WTC11 (cell line): ENCODE data around the gene POMGNT2. TPM values are rescaled to one million over a fixed set of nuclear protein-coding genes. Genes with fewer than 3 reads are reported as not detected.

Source experiments
- ATAC-seq: fragments of 200-7000 bp; cut with Tn5 transposase; 2 replicates; pipeline ENCODE4 v1.10.0; 2021; ENCODE audit warnings: mild to moderate bottlenecking, moderate library complexity
- CTCF ChIA-PET: fragments of 300-600 bp; sonication (Branson Sonifier 250); formaldehyde crosslinking; loops from one replicate; lab custom pipeline; 2021; ENCODE audit warnings: antibody characterized with exemption; lab: Charles Lee
- POLR2A ChIA-PET: fragments of 350-600 bp; sonication (Branson Sonifier 250); formaldehyde crosslinking; loops from one replicate; lab custom pipeline; 2021; ENCODE audit warnings: antibody characterized with exemption; lab: Charles Lee
- DNase-seq: peaks from one replicate; pipeline ENCODE4 v3.0.0; 2021; ENCODE audit warnings: low spot score
- H3K27ac Mint-ChIP-seq: 2 replicates; pipeline ENCODE4 v1.8.0; 2021; ENCODE audit warnings: mixed read lengths
- H3K27me3 Mint-ChIP-seq: 2 replicates; pipeline ENCODE4 v1.8.0; 2021; ENCODE audit warnings: low read depth, mild to moderate bottlenecking, moderate library complexity, mixed read lengths
- H3K36me3 Mint-ChIP-seq: 2 replicates; pipeline ENCODE4 v1.8.0; 2021; ENCODE audit warnings: mixed read lengths
- H3K4me1 Mint-ChIP-seq: 2 replicates; pipeline ENCODE4 v1.8.0; 2022; ENCODE audit warnings: mixed read lengths
- H3K4me3 Mint-ChIP-seq: 2 replicates; pipeline ENCODE4 v1.8.0; 2021; ENCODE audit warnings: mild to moderate bottlenecking, moderate library complexity, mixed read lengths
- H3K9me3 Mint-ChIP-seq: 2 replicates; pipeline ENCODE4 v1.8.0; 2021; ENCODE audit warnings: mixed read lengths
- EMX1 ChIP-seq: fragments of 250-450 bp; sonication (Bioruptor Pico); IDR thresholded peaks from 2 replicates; pipeline ENCODE4 v1.8.0; 2021; ENCODE audit warnings: mild to moderate bottlenecking
- FOXJ3 ChIP-seq: sonication (generic); formaldehyde crosslinking; IDR thresholded peaks from 2 replicates; pipeline ENCODE4 v1.9.0; 2021; ENCODE audit warnings: missing genetic modification reagents, mild to moderate bottlenecking, borderline replicate concordance
- MYBL2 ChIP-seq: sonication (generic); formaldehyde crosslinking; IDR thresholded peaks from 2 replicates; pipeline ENCODE4 v1.8.1; 2023; ENCODE audit warnings: mild to moderate bottlenecking, moderate library complexity, missing genetic modification reagents
- NR1H2 ChIP-seq: sonication (generic); formaldehyde crosslinking; IDR thresholded peaks from 2 replicates; pipeline ENCODE4 v1.9.0; 2021; ENCODE audit warnings: mild to moderate bottlenecking, moderate library complexity, missing genetic modification reagents
- OVOL2 ChIP-seq: fragments of 250-450 bp; sonication (Bioruptor Pico); IDR thresholded peaks from 2 replicates; pipeline ENCODE4 v1.9.0; 2021; ENCODE audit warnings: mild to moderate bottlenecking, borderline replicate concordance
- SOX15 ChIP-seq: fragments of 250-450 bp; sonication (Bioruptor Pico); IDR thresholded peaks from 2 replicates; pipeline ENCODE4 v1.9.0; 2021; ENCODE audit warnings: mild to moderate bottlenecking
- TP53 ChIP-seq: sonication (generic); formaldehyde crosslinking; IDR thresholded peaks from 2 replicates; pipeline ENCODE4 v1.8.1; 2023; ENCODE audit warnings: mild to moderate bottlenecking, missing genetic modification reagents
- ZNF263 ChIP-seq: sonication (generic); formaldehyde crosslinking; IDR thresholded peaks from 2 replicates; pipeline ENCODE4 v1.8.1; 2022; ENCODE audit warnings: low read depth, mild to moderate bottlenecking, moderate library complexity, missing genetic modification reagents
- total RNA-seq: library from RNA; stranded (reverse); gene quantifications from 3 replicates; pipeline ENCODE4 v1.2.3, GENCODE V29; 2021
- TF ChIP-seq, protein P1 (sequence below): sonication (generic); formaldehyde crosslinking; IDR thresholded peaks from 2 replicates; pipeline ENCODE4 v1.8.0; 2023; ENCODE audit warnings: missing genetic modification reagents
- TF ChIP-seq, protein P2 (sequence below): sonication (generic); formaldehyde crosslinking; IDR thresholded peaks from 2 replicates; pipeline ENCODE4 v1.8.0; 2022; ENCODE audit warnings: missing genetic modification reagents
- TF ChIP-seq, protein P3 (sequence below): sonication (generic); formaldehyde crosslinking; IDR thresholded peaks from 2 replicates; pipeline ENCODE4 v1.8.1; 2023; ENCODE audit warnings: mild to moderate bottlenecking, missing genetic modification reagents, moderate library complexity
- TF ChIP-seq, protein P4 (sequence below): sonication (generic); formaldehyde crosslinking; conservative IDR thresholded peaks from 2 replicates; pipeline ENCODE4 v1.8.1; 2023; ENCODE audit warnings: mild to moderate bottlenecking, low read depth, missing genetic modification reagents, moderate library complexity
- TF ChIP-seq, protein P5 (sequence below): fragments of 200-600 bp; IDR thresholded peaks from 2 replicates; pipeline ENCODE4 v1.8.0; 2022; ENCODE audit warnings: antibody characterized with exemption
- TF ChIP-seq, protein P6 (sequence below): fragments of 250-450 bp; sonication (Bioruptor Pico); conservative IDR thresholded peaks from 2 replicates; pipeline ENCODE4 v1.9.0; 2021; ENCODE audit warnings: mild to moderate bottlenecking
- TF ChIP-seq, protein P7 (sequence below): sonication (generic); formaldehyde crosslinking; IDR thresholded peaks from 2 replicates; pipeline ENCODE4 v1.8.0; 2023; ENCODE audit warnings: missing genetic modification reagents, mild to moderate bottlenecking, borderline replicate concordance

The POMGNT2 gene
- total RNA-seq, 1 experiment from 2014 or later, result 12.5 TPM

DNA sequence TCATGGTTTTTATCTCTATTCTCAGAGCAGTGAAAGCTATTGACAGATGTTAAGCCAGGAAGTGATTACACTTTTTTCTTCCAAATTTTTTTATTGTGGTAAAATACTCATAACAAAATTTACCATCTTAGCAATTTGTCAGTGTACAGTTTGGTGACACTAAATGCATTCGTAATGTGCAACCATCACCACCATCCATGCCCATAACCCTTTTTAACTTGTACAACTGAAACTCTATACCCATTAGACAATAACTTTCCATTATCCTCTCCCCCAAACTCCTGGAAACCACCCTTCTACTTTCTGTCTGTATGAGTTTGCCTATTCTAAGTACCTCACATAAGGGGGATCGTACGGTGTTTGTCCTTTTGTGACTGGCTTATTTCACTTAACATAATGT is 15.1 kb upstream of the POMGNT2 start:
- no peak overlapping the region for H3K27ac Mint-ChIP-seq
- peaks cover 11% of the 10 kb centered on the region for H3K9me3 Mint-ChIP-seq
- no peaks in the 10 kb centered on the region for H3K36me3 Mint-ChIP-seq
- ChIA-PET CTCF (no interaction called here), POLR2A (no interaction called here)
- DNase-seq, result no peak
- H3K4me3 Mint-ChIP-seq, result no peak overlapping the region
- TF ChIP-seq NR1H2 (CRISPR knock-in tag) (no peak), MYBL2 (no peak), FOXJ3 (CRISPR knock-in tag) (no peak)
- TF ChIP-seq, protein P1, sequence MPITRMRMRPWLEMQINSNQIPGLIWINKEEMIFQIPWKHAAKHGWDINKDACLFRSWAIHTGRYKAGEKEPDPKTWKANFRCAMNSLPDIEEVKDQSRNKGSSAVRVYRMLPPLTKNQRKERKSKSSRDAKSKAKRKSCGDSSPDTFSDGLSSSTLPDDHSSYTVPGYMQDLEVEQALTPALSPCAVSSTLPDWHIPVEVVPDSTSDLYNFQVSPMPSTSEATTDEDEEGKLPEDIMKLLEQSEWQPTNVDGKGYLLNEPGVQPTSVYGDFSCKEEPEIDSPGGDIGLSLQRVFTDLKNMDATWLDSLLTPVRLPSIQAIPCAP (CRISPR knock-in tag), result no peak
- TF ChIP-seq, protein P2, sequence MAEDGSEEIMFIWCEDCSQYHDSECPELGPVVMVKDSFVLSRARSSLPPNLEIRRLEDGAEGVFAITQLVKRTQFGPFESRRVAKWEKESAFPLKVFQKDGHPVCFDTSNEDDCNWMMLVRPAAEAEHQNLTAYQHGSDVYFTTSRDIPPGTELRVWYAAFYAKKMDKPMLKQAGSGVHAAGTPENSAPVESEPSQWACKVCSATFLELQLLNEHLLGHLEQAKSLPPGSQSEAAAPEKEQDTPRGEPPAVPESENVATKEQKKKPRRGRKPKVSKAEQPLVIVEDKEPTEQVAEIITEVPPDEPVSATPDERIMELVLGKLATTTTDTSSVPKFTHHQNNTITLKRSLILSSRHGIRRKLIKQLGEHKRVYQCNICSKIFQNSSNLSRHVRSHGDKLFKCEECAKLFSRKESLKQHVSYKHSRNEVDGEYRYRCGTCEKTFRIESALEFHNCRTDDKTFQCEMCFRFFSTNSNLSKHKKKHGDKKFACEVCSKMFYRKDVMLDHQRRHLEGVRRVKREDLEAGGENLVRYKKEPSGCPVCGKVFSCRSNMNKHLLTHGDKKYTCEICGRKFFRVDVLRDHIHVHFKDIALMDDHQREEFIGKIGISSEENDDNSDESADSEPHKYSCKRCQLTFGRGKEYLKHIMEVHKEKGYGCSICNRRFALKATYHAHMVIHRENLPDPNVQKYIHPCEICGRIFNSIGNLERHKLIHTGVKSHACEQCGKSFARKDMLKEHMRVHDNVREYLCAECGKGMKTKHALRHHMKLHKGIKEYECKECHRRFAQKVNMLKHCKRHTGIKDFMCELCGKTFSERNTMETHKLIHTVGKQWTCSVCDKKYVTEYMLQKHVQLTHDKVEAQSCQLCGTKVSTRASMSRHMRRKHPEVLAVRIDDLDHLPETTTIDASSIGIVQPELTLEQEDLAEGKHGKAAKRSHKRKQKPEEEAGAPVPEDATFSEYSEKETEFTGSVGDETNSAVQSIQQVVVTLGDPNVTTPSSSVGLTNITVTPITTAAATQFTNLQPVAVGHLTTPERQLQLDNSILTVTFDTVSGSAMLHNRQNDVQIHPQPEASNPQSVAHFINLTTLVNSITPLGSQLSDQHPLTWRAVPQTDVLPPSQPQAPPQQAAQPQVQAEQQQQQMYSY (CRISPR knock-in tag), result no peak
- TF ChIP-seq, all 79 proteins: peak for 0
- H3K4me1 Mint-ChIP-seq, result no peaks in the 10 kb centered on the region
- peaks cover 33% of the 10 kb centered on the region for H3K27me3 Mint-ChIP-seq
- ATAC-seq, result no peak

DNA sequence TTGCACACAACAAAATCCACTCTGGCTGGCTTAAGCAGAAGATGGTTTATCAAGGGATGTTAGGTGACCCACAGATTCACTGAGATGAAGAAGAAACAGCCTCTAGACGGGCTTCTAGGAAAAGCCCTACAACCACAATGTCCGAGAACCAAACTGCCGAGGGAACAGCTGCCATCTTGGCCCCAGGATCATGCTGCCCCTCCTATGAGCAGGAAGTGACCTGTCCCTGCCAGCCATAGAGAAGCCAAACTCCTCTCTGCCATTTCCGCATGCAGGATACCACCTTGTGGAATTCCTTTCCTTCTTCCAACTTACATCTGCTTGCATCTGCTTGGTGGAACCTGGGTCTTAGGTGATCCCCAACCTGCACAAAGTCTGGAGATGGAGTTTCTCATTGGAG is 11.4 kb upstream of the POMGNT2 start:
- ChIA-PET POLR2A (no interaction called here), CTCF (no interaction called here)
- TF ChIP-seq, protein P3, sequence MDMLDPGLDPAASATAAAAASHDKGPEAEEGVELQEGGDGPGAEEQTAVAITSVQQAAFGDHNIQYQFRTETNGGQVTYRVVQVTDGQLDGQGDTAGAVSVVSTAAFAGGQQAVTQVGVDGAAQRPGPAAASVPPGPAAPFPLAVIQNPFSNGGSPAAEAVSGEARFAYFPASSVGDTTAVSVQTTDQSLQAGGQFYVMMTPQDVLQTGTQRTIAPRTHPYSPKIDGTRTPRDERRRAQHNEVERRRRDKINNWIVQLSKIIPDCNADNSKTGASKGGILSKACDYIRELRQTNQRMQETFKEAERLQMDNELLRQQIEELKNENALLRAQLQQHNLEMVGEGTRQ (CRISPR knock-in tag), result no peak
- TF ChIP-seq, protein P4, sequence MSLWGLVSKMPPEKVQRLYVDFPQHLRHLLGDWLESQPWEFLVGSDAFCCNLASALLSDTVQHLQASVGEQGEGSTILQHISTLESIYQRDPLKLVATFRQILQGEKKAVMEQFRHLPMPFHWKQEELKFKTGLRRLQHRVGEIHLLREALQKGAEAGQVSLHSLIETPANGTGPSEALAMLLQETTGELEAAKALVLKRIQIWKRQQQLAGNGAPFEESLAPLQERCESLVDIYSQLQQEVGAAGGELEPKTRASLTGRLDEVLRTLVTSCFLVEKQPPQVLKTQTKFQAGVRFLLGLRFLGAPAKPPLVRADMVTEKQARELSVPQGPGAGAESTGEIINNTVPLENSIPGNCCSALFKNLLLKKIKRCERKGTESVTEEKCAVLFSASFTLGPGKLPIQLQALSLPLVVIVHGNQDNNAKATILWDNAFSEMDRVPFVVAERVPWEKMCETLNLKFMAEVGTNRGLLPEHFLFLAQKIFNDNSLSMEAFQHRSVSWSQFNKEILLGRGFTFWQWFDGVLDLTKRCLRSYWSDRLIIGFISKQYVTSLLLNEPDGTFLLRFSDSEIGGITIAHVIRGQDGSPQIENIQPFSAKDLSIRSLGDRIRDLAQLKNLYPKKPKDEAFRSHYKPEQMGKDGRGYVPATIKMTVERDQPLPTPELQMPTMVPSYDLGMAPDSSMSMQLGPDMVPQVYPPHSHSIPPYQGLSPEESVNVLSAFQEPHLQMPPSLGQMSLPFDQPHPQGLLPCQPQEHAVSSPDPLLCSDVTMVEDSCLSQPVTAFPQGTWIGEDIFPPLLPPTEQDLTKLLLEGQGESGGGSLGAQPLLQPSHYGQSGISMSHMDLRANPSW (CRISPR knock-in tag), result no peak
- TF ChIP-seq ZNF263, result no peak
- no peak for TF ChIP-seq TP53
- Mint-ChIP-seq H3K36me3 (no peaks in the 10 kb centered on the region), H3K9me3 (peaks cover 3% of the 10 kb centered on the region; the same call in 1 of the 2 replicates), H3K27ac (no peak overlapping the region), H3K27me3 (peaks cover 29% of the 10 kb centered on the region), H3K4me3 (no peak overlapping the region), H3K4me1 (peaks cover 3% of the 10 kb centered on the region; the same call in 1 of the 2 replicates)
- DNase-seq (no peak), ATAC-seq (no peak)

DNA sequence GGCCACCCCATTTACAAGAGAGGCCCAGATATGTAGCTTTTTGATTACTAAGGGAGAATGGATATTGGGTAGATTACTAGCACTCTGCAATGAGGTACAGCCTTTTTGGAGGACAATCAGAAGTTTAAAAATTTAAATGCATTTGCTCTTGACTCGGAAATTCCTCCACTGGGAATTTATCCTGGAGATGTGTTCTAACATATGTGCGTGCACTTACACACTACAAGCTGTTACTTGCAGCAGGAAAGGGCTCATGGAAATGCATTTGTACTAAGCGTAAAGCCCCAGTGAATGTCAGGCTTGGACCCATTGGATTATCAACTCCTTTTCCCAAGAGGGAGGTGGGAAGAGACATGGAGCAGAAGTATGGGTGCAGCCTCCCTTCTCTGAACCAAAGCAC is 7.8 kb upstream of the POMGNT2 start:
- Mint-ChIP-seq H3K36me3 (no peaks in the 10 kb centered on the region), H3K4me3 (no peak overlapping the region), H3K27ac (no peak overlapping the region), H3K4me1 (peaks cover 3% of the 10 kb centered on the region; the same call in 1 of the 2 replicates), H3K9me3 (peaks cover 3% of the 10 kb centered on the region; the same call in 1 of the 2 replicates), H3K27me3 (peaks cover 10% of the 10 kb centered on the region)
- ChIA-PET POLR2A (no interaction called here), CTCF (interaction anchor here (1.0 to 2.8 kb wide), 3 partner anchors 42 to 152 kb away, joined by 3 to 25 read pairs (median 13); no protein-coding TSS in a partner anchor)
- no peak for DNase-seq
- no peak for ATAC-seq
- TF ChIP-seq, protein P5, sequence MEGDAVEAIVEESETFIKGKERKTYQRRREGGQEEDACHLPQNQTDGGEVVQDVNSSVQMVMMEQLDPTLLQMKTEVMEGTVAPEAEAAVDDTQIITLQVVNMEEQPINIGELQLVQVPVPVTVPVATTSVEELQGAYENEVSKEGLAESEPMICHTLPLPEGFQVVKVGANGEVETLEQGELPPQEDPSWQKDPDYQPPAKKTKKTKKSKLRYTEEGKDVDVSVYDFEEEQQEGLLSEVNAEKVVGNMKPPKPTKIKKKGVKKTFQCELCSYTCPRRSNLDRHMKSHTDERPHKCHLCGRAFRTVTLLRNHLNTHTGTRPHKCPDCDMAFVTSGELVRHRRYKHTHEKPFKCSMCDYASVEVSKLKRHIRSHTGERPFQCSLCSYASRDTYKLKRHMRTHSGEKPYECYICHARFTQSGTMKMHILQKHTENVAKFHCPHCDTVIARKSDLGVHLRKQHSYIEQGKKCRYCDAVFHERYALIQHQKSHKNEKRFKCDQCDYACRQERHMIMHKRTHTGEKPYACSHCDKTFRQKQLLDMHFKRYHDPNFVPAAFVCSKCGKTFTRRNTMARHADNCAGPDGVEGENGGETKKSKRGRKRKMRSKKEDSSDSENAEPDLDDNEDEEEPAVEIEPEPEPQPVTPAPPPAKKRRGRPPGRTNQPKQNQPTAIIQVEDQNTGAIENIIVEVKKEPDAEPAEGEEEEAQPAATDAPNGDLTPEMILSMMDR, result no peak
- TF ChIP-seq, protein P6, sequence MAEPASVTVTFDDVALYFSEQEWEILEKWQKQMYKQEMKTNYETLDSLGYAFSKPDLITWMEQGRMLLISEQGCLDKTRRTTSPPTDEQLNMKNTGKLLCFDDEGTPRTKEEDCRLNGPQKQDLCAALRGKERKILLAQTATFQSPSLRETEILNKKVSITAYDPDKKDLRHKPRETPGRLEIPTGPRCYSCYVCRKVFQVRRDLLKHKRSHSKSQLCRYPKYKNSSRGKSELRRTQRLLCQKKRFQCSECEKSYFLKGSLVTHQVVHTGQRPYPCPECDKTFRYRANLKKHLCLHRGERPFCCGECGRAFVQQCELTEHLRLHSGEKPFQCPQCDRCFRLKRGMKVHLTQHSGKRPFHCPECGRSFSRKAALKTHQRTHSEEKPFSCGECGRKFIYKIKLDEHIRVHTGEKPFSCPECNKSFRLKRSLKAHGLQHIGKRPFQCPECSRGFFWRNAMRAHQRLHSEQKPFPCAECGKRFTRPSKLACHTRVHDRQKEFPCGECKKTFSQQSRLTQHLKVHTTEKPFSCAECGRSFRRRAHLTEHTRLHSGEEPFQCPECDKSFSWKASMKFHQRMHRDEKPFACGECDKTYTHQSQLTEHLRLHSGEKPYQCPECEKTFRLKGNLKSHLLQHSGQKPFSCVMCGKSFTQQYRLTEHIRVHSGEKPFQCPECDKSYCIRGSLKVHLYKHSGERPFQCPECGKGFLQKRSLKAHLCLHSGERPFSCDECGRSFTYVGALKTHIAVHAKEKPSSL (CRISPR knock-in tag), result no peak
- TF ChIP-seq EMX1 (CRISPR knock-in tag) (no peak), SOX15 (CRISPR knock-in tag) (no peak), OVOL2 (no peak)
- TF ChIP-seq, protein P7, sequence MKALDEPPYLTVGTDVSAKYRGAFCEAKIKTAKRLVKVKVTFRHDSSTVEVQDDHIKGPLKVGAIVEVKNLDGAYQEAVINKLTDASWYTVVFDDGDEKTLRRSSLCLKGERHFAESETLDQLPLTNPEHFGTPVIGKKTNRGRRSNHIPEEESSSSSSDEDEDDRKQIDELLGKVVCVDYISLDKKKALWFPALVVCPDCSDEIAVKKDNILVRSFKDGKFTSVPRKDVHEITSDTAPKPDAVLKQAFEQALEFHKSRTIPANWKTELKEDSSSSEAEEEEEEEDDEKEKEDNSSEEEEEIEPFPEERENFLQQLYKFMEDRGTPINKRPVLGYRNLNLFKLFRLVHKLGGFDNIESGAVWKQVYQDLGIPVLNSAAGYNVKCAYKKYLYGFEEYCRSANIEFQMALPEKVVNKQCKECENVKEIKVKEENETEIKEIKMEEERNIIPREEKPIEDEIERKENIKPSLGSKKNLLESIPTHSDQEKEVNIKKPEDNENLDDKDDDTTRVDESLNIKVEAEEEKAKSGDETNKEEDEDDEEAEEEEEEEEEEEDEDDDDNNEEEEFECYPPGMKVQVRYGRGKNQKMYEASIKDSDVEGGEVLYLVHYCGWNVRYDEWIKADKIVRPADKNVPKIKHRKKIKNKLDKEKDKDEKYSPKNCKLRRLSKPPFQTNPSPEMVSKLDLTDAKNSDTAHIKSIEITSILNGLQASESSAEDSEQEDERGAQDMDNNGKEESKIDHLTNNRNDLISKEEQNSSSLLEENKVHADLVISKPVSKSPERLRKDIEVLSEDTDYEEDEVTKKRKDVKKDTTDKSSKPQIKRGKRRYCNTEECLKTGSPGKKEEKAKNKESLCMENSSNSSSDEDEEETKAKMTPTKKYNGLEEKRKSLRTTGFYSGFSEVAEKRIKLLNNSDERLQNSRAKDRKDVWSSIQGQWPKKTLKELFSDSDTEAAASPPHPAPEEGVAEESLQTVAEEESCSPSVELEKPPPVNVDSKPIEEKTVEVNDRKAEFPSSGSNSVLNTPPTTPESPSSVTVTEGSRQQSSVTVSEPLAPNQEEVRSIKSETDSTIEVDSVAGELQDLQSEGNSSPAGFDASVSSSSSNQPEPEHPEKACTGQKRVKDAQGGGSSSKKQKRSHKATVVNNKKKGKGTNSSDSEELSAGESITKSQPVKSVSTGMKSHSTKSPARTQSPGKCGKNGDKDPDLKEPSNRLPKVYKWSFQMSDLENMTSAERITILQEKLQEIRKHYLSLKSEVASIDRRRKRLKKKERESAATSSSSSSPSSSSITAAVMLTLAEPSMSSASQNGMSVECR (CRISPR knock-in tag), result no peak
